Measurements from ENCODE around the gene KLK4.

GRCh38 chr19:50869479-50869878 is 41.7 kb downstream of the KLK4 start:
- TF ChIP-seq CTCF (conservative IDR thresholded peaks at IDR 0.05) (no peak), ZFX (IDR thresholded peaks at IDR 0.05) (no peak)

Measured in C4-2B (cell line).